Dendritic cell treated with granulocyte-macrophage colony-stimulating factor and Interleukin-4, amounts not matched to agents 40 ng/mL and 50 ng/mL, for 4 days (primary cell): Measurements from ENCODE around the gene CMIP.

Experiments
- H3K27ac Mint-ChIP-seq: one replicate; pipeline ENCODE4 v1.8.0; 2022; ENCODE audit warnings: mild to moderate bottlenecking, mixed read lengths
- H3K27me3 Mint-ChIP-seq: one replicate; pipeline ENCODE4 v1.8.0; 2022; ENCODE audit warnings: mild to moderate bottlenecking, mixed read lengths
- H3K36me3 Mint-ChIP-seq: one replicate; pipeline ENCODE4 v1.8.0; 2022; ENCODE audit warnings: low read depth, mixed read lengths
- H3K4me1 Mint-ChIP-seq: one replicate; pipeline ENCODE4 v1.8.0; 2022; ENCODE audit warnings: low read depth, mixed read lengths
- H3K4me3 Mint-ChIP-seq: one replicate; pipeline ENCODE4 v1.8.0; 2022; ENCODE audit warnings: mild to moderate bottlenecking, moderate library complexity, mixed read lengths
- H3K9me3 Mint-ChIP-seq: one replicate; pipeline ENCODE4 v1.8.0; 2022; ENCODE audit warnings: mixed read lengths
- intact Hi-C: fragments of 100-400 bp; cut with micrococcal nuclease; formaldehyde crosslinking; loops from one replicate; pipeline ENCODE4 v1.15.0; 2022

CMIP gene

DNA sequence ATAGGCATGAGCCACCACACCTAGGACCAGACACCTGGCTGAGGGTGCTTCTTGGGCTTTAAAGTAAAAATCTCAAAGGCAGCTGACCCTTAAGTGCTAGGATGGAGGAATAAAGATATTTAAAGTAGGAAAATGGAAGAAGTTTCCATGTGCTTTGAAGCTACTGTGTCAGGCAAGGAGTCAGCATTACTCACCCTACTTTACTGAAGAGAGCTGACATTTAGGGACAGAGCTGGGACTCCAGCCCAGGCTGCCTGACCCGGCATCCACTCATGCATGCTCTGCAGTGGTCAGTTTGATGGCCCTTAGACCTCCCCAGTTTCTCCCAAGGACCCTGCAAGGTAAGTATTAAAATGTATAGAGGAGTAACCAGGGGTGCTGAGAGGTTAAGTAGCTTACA, 209.7 kb downstream of the CMIP start:
- H3K27me3 Mint-ChIP-seq, result no peaks in the 10 kb centered on the region
- peak overlapping the region; percentile 65 for H3K27ac Mint-ChIP-seq
- peaks cover 92% of the 10 kb centered on the region for H3K36me3 Mint-ChIP-seq
- no peak overlapping the region for H3K4me3 Mint-ChIP-seq
- H3K9me3 Mint-ChIP-seq, result no peaks in the 10 kb centered on the region
- intact Hi-C loops, result no loop called here
- peaks cover 40% of the 10 kb centered on the region for H3K4me1 Mint-ChIP-seq

DNA sequence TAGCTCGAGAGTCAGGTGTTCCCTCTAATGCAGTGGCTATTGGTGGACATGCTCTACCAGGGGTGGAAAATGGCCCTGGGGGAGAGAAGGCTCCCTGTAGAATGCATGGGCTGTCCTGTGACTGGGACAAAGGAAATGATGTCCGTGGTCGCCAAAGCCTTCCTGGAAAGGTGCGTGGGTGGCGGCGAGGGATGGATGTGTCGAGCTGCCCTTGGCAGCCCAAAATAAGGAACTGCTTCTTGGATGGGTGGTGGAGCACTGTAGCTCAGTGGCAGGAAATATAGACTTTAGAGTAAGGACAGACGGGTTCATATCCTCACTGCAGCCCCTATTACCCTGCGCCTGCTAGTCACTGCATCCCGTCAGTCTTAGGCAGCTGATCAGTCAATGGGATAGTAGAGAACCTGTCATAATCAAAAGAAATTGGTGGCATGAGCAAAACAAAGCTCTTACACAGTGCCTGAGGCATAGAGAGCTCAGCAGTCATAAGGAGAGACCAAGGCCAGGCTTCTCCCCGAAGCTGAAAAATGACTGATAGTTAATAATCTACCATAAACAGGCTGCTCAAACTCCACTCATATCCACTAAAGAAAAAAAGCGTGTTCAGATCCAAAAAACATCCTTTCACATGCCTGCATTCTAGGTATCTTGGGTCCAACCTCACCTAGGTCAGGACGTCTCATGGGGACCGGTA, 211.0 kb downstream of the CMIP start:
- Mint-ChIP-seq H3K4me3 (no peak overlapping the region), H3K27me3 (no peaks in the 10 kb centered on the region), H3K4me1 (peaks cover 33% of the 10 kb centered on the region), H3K27ac (peak overlapping the region; percentile 65), H3K9me3 (no peaks in the 10 kb centered on the region), H3K36me3 (peaks cover 93% of the 10 kb centered on the region)
- intact Hi-C loops, result no loop called here

DNA sequence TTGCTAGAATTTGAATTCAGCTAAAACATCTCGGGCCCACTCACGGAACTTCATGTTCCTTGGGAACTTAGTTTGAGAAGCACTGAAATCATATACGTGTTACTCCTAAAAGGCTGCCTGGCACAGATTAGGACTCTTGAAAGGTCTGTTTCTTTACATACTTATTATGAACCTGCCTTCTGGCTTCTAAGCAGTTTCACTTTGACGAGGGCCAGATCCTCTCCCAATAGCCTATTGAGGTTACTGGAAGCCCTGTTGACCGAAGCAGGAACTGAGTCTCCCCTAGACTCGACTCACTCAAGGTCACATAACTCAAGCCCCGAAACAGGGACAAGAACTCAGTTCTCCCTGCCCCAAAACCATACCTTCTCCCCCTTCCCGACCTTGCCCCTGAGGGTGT, 212.6 kb downstream of the CMIP start:
- Mint-ChIP-seq H3K4me3 (no peak overlapping the region), H3K4me1 (peaks cover 33% of the 10 kb centered on the region), H3K27me3 (no peaks in the 10 kb centered on the region), H3K36me3 (peaks cover 97% of the 10 kb centered on the region), H3K27ac (peak overlapping the region; percentile 60), H3K9me3 (no peaks in the 10 kb centered on the region)
- intact Hi-C loops, result no loop called here

DNA sequence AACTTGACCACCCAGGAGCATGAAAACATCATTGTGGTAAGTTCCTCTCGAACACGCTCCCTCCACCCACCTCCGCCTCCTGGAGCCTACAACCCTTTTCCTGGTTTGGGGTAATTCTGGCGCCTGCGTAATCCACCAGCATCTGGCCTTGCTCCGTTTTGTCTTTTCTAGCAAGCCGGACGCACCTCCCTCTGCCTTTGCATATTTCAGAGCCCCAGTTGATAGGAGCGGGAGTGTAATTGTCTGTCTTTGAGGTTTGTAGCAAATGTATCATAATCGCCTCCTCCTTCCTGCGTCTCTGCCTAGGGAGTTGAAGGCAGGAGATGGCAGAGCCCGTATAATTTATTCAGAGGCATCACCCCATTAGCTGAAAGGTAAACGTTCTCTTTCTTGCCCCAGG, 213.2 kb downstream of the CMIP start:
- Mint-ChIP-seq H3K9me3 (no peaks in the 10 kb centered on the region), H3K4me3 (no peak overlapping the region), H3K36me3 (peaks cover 97% of the 10 kb centered on the region), H3K27me3 (no peaks in the 10 kb centered on the region), H3K4me1 (peaks cover 33% of the 10 kb centered on the region), H3K27ac (peak overlapping the region; percentile 60)
- intact Hi-C loops, result no loop called here

DNA sequence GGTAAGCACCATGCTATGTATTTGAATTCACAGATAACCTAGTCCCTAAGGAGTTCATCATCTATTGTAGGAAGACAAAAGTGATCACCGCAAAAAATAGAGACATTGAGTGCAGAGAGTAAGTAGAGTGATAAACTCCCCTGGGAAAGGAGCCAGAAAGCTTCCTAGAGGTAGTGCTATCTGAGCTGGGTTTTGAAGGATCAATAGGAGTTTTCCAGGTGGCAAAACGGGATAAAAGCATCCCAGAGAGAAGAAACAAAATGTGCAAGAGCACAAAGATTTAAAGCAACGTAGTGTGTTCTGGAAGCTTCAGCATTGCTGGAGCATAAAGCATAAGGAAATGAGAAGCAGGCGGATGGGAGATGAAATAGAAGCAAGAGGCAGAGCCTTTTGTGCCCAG, 213.8 kb downstream of the CMIP start:
- Mint-ChIP-seq H3K27ac (peak overlapping the region; percentile 60), H3K27me3 (no peaks in the 10 kb centered on the region), H3K36me3 (peaks cover 97% of the 10 kb centered on the region), H3K4me3 (no peak overlapping the region), H3K4me1 (peaks cover 33% of the 10 kb centered on the region), H3K9me3 (no peaks in the 10 kb centered on the region)
- intact Hi-C loops, result no loop called here

DNA sequence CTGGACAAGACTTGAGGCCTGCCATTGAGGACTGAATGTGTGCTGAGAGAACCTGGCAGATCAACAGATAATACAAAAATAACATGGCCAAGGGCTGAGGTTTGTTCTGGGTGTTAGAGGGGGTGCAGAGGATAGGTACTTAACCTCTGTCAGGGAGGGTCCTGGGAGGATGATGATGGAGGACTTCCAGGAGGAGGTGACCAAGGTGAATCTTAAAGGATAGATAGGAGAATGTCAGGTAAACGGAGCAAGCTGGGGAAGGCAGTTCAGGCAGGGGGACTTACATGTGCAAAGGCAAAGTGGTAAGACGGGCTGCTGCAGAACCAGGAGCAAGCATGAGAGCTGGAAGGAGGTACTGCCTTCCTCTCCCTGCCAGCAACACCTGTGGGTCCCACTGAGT, 214.6 kb downstream of the CMIP start:
- Mint-ChIP-seq H3K27me3 (no peaks in the 10 kb centered on the region), H3K36me3 (peaks cover 97% of the 10 kb centered on the region), H3K4me3 (no peak overlapping the region), H3K27ac (no peak overlapping the region), H3K9me3 (no peaks in the 10 kb centered on the region), H3K4me1 (peaks cover 32% of the 10 kb centered on the region)
- intact Hi-C loops, result no loop called here

DNA sequence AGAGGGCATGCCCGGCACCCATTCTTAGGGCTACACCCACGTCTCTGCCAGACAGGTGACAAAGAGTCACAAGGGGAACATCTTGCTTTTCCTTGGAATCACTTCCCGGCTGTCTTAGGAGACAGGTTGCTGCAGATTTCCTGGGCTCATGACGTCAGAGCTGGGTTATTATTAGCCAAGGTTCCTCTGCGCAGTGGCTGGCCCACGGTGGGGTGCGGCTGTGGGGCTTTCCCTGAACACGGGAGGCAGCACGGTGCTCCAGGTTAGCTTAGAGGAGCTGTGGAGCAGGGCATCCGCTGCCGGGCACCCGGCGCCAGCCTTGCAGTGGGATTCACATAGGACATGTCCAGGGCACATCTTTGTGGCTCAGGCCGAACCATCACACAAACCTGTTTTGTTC, 216.5 kb downstream of the CMIP start:
- Mint-ChIP-seq H3K4me1 (peaks cover 13% of the 10 kb centered on the region), H3K36me3 (peaks cover 97% of the 10 kb centered on the region), H3K9me3 (no peaks in the 10 kb centered on the region), H3K27ac (no peak overlapping the region), H3K4me3 (no peak overlapping the region), H3K27me3 (no peaks in the 10 kb centered on the region)
- intact Hi-C loops, result no loop called here

DNA sequence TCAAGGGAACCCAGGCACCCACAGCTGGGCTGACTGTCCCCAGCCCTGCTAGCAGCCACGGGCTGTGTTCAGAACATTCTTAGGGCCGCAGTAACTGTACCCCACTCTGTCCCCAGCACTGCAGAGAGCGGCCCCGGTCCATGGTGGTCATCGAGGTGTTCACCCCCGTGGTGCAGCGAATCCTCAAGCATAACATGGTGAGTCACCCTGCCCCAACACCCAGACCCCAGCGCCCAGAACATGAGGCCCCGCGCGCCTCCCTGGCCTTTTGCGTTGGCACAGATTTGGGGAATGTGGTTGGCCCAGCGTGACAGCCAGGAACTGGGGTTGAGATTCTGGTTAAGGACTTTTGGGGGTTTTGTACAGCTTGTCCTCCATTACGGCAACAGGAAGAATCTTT, 219.5 kb downstream of the CMIP start:
- Mint-ChIP-seq H3K9me3 (no peaks in the 10 kb centered on the region), H3K27ac (no peak overlapping the region), H3K36me3 (peaks cover 100% of the 10 kb centered on the region), H3K4me1 (no peaks in the 10 kb centered on the region), H3K4me3 (no peak overlapping the region), H3K27me3 (no peaks in the 10 kb centered on the region)
- intact Hi-C loops, result no loop called here

DNA sequence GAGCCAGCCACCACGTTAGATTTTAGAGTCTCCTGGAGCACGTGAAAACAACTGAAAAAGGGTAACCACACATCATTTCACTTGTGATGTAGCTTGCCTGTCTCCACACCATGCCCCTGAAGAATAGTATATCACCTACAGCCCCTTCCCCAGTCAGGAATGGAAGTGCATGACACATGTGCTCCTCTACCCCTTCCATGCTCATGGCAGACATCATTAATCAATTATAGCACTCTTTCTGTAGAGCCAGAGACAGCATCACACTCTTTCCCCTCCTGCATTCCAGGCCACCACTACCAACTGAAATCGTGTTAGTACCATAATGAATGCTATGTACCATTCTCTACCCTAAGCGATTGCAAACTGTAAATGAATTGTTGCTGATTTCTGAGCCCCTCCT, 221.0 kb downstream of the CMIP start:
- Mint-ChIP-seq H3K4me3 (no peak overlapping the region), H3K4me1 (no peaks in the 10 kb centered on the region), H3K36me3 (peaks cover 100% of the 10 kb centered on the region), H3K27ac (no peak overlapping the region), H3K9me3 (no peaks in the 10 kb centered on the region), H3K27me3 (no peaks in the 10 kb centered on the region)
- intact Hi-C loops, result no loop called here

DNA sequence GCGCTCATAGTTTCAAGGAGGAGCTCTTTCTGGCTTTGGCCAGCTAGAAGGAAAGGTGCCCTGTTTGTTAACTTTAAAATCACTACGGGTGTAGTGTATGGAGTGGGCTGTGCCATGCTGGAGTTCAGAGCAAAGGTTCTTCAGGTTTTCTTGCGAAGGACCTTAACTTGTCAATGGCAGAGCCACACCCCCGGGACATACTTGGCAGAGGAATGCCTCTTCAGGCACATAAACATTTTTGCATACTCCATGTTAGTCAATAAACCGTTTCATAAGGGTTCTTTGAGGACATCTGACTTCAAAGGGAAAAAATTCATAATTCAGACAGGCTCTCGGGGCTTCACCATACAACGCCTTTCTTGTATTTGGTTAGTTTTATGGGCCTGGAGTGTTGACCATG, 221.5 kb downstream of the CMIP start:
- no peak overlapping the region for H3K27ac Mint-ChIP-seq
- no peaks in the 10 kb centered on the region for H3K4me1 Mint-ChIP-seq
- H3K4me3 Mint-ChIP-seq, result no peak overlapping the region
- H3K27me3 Mint-ChIP-seq, result no peaks in the 10 kb centered on the region
- intact Hi-C loops, result no loop called here
- no peaks in the 10 kb centered on the region for H3K9me3 Mint-ChIP-seq
- peaks cover 100% of the 10 kb centered on the region for H3K36me3 Mint-ChIP-seq

DNA sequence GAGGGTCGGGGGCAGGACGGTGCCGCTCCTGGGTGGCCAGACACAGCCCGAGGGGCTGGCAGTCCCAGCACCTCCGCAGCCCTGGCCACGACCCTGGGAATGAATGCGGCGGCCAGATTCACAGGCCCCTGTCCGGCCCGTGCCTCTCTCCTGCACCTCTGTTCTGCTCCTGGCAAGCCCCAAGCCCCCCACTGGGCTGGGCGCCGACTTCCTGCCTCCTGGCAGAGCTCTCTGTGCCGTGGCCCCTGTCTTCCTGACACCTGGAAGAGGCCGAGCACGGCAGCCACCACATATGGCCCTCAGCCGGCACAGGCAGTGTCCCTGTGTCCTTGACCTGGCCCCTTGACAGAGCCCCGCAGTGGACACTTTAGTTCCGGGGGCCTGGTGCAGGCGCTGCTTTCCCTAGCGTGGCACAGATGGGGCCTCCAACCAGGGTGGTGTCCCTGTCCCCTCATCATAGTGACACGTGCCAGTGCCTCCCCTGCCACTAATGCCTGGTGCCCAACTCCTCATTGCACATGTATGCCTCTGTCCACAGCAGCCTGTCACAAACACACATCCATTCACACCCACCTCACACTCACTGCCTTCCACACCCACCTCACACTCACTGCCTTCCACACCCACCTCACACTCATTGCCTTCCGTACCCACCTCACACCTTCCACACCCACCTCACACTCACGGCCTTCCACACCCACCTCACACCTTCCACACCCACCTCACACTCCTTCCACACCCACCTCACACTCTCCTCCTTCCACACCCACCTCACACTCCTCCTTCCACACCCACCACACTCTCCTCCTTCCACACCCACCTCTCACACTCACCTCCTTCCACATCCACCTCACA, 223.9 kb downstream of the CMIP start:
- Mint-ChIP-seq H3K4me3 (no peak overlapping the region), H3K9me3 (no peaks in the 10 kb centered on the region), H3K36me3 (peaks cover 100% of the 10 kb centered on the region), H3K27me3 (no peaks in the 10 kb centered on the region), H3K27ac (peak overlapping the region; percentile 26), H3K4me1 (no peaks in the 10 kb centered on the region)
- intact Hi-C loops, result no loop called here

DNA sequence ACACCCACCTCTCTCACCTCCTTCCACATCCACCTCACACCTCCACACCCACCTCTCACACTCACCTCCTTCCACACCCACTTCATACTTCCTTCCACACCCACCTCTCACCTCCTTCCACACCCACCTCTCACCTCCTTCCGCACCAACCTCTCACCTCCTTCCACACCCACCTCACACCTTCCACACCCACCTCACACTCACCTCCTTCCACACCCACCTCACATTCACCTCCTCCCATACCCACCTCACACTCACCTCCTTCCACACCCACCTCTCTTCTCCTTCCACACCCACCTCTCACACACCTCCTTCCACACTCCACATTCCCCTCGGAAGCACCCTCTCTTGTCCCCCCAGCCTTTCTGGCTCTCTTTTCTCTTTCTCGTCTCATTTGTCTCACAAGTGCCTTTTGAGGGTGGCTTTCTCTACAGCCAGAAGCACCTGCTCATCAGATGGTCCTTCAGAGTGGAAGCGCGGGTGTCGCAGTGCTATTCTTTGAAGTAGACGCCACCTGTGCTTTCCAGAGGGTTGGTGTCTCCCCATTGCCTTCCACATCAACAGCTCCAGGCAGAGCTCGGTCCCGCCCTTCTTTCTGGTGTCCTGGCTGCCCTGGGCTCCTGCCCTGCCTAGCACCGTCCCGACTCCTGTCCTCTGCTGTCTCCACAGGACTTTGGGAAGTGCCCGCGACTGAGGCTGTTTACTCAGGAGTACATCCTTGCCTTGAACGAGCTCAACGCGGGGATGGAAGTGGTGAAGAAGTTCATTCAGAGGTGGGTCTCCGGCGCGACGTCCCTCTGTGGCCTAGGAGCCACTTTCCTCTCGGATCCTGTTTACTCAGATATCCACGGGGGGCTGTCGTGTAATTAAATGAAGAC, 225.1 kb downstream of the CMIP start:
- H3K9me3 Mint-ChIP-seq, result no peaks in the 10 kb centered on the region
- H3K4me3 Mint-ChIP-seq, result no peak overlapping the region
- intact Hi-C loops, result no loop called here
- no peaks in the 10 kb centered on the region for H3K4me1 Mint-ChIP-seq
- H3K27ac Mint-ChIP-seq, result no peak overlapping the region
- peaks cover 100% of the 10 kb centered on the region for H3K36me3 Mint-ChIP-seq
- H3K27me3 Mint-ChIP-seq, result no peaks in the 10 kb centered on the region

DNA sequence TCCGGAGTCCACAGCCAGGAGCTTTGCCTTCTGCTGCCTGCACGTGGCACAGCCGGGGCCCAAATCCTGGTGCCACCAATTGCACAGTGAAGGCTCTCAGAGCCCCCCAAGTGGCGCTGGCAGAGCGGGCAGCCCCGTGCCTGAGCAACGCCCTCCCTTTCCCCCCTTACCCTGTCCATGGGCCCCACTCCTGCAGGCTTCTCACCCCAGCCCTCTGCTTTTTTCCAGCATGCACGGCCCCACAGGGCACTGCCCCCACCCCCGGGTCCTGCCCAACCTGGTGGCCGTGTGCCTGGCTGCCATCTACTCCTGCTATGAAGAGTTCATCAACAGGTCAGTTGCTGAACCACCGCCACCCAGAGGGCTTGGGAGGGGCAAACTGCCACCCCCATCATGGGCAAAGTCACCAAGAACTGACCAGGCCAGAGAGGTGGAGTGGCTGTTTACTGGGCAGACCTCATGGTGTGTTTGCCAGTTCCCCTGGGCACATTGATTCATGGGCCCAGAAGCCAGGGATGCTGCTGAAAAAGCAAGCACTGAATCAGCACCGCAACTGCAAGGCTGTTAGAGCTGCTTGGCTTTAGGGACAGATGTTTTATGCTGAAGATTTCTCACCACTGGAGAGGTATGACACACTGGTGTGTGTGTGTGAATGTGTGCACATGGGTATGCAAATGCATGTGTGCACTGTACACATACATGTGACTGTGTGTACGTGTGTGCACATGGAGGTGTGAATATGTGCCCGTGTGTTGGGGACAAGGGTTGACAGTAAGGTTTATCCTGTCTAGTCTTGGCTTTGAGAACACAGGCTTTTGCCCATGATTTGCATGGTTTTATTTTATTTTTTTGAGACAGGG, 227.4 kb downstream of the CMIP start:
- H3K9me3 Mint-ChIP-seq, result no peaks in the 10 kb centered on the region
- H3K4me1 Mint-ChIP-seq, result no peaks in the 10 kb centered on the region
- intact Hi-C loops, result no loop called here
- no peaks in the 10 kb centered on the region for H3K27me3 Mint-ChIP-seq
- H3K27ac Mint-ChIP-seq, result no peak overlapping the region
- no peak overlapping the region for H3K4me3 Mint-ChIP-seq
- H3K36me3 Mint-ChIP-seq, result peaks cover 100% of the 10 kb centered on the region
